MCF 10A (cell line): ENCODE results near the gene KANK4. TPM values are rescaled to one million over a fixed set of nuclear protein-coding genes. Genes with fewer than 3 reads are reported as not detected.

Experiments
- BruUV-seq: library from RNA; stranded (reverse); fragments of 400-500 nt; replicated peaks from 2 replicates; lab custom pipeline; 2021; lab: Mats Ljungman, UMichigan
- CTCF ChIA-PET: fragments of 300-600 bp; sonication (Branson Sonifier 250); formaldehyde crosslinking; extraction: SDS; loops from one replicate; lab custom pipeline; 2021; ENCODE audit warnings: antibody characterized with exemption, inconsistent platforms; lab: Yijun Ruan, JAX
- POLR2A ChIA-PET: fragments of 300-600, 350-650 bp; sonication (Branson Sonifier 250); formaldehyde crosslinking; extraction: SDS; loops from one replicate; lab custom pipeline; 2020; ENCODE audit warnings: antibody characterized with exemption, inconsistent platforms; lab: Yijun Ruan, JAX
- DNase-seq: peaks from one replicate; pipeline ENCODE4 v3.0.0-alpha.2; 2018; ENCODE audit not compliant: unreplicated experiment
- H3K27ac Mint-ChIP-seq: one replicate; pipeline ENCODE4 v1.8.0; 2022; ENCODE audit warnings: mild to moderate bottlenecking, low read depth, mixed read lengths; ENCODE audit not compliant: unreplicated experiment
- H3K27me3 Mint-ChIP-seq: one replicate; pipeline ENCODE4 v1.8.0; 2022; ENCODE audit warnings: mixed read lengths; ENCODE audit not compliant: insufficient read depth, unreplicated experiment
- H3K36me3 Mint-ChIP-seq: one replicate; pipeline ENCODE4 v1.8.0; 2022; ENCODE audit warnings: mild to moderate bottlenecking, moderate library complexity, mixed read lengths; ENCODE audit not compliant: insufficient read depth, unreplicated experiment
- H3K4me1 Mint-ChIP-seq: one replicate; pipeline ENCODE4 v1.8.0; 2022; ENCODE audit warnings: mixed read lengths; ENCODE audit not compliant: insufficient read depth, unreplicated experiment
- H3K4me3 Mint-ChIP-seq: one replicate; pipeline ENCODE4 v1.8.0; 2022; ENCODE audit warnings: mild to moderate bottlenecking, moderate library complexity, mixed read lengths; ENCODE audit not compliant: unreplicated experiment
- H3K9me3 Mint-ChIP-seq: one replicate; pipeline ENCODE4 v1.8.0; 2022; ENCODE audit warnings: mixed read lengths; ENCODE audit not compliant: unreplicated experiment
- intact Hi-C: fragments of 100-400 bp; cut with micrococcal nuclease; formaldehyde crosslinking; loops from 2 replicates; pipeline ENCODE4 v1.14.1; 2022
- total RNA-seq: library from RNA; stranded (reverse); gene quantifications from 2 replicates; pipeline ENCODE4 v1.2.3, GENCODE V29; 2022
- TF ChIP-seq, protein P1 (sequence below): fragments of 200-600 bp; IDR thresholded peaks from one replicate; pipeline ENCODE4 v1.8.0; 2022; ENCODE audit warnings: antibody characterized with exemption, mild to moderate bottlenecking; ENCODE audit not compliant: unreplicated experiment

KANK4 gene
- total RNA-seq, 1 experiment from 2014 or later, result 0.51 TPM

DNA sequence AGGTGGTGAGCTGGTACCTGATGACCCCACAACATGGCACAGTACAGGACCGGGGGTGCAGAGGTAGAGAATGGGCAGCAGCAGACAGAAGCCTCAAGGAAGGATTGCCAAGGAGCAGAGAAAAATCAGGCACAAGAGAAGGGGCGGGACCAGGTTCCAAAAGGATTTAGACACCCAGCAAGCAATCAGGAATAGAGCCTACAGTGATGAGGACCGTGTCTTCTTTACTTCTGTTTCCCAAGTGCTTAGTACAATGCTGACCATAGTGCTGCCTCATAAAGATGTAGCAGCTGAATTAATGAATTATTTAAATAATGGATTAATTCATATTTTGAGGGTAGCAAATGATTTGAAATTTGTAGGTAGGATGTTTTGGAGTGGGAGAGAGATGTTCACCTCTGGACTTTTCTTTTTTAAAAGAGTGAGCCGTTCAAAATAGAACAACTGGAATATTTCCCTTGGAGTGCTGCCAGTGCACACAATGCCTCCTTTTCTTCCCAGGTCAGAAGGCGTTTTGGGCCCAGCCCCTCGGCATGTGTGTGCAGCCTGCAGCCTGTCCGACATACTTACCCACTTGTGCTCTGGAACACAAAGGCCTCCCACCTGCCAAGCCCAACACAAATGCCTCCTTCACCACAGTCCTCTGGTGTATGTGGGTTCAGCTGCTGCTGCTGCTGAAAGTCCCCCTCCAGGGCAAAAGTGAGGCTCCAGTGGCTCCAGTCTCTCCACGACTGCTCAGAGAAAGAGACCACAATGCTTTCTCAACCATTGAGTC lies 19.6 kb downstream of the KANK4 start:
- Mint-ChIP-seq H3K9me3 (no peaks in the 10 kb centered on the region), H3K4me1 (peaks cover 11% of the 10 kb centered on the region), H3K27ac (no peak overlapping the region), H3K4me3 (no peak overlapping the region), H3K27me3 (no peaks in the 10 kb centered on the region), H3K36me3 (no peaks in the 10 kb centered on the region)
- intact Hi-C loops, result no loop called here
- no TSS peak for BruUV-seq
- TF ChIP-seq, protein P1, sequence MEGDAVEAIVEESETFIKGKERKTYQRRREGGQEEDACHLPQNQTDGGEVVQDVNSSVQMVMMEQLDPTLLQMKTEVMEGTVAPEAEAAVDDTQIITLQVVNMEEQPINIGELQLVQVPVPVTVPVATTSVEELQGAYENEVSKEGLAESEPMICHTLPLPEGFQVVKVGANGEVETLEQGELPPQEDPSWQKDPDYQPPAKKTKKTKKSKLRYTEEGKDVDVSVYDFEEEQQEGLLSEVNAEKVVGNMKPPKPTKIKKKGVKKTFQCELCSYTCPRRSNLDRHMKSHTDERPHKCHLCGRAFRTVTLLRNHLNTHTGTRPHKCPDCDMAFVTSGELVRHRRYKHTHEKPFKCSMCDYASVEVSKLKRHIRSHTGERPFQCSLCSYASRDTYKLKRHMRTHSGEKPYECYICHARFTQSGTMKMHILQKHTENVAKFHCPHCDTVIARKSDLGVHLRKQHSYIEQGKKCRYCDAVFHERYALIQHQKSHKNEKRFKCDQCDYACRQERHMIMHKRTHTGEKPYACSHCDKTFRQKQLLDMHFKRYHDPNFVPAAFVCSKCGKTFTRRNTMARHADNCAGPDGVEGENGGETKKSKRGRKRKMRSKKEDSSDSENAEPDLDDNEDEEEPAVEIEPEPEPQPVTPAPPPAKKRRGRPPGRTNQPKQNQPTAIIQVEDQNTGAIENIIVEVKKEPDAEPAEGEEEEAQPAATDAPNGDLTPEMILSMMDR, result no peak
- POLR2A ChIA-PET, result interaction anchor here (0.7 kb wide), 1 partner anchor 170 kb away, joined by 4 read pairs; no protein-coding TSS in a partner anchor
- peak; percentile 64 for DNase-seq
- CTCF ChIA-PET, result interaction anchor here (0.6 to 2.1 kb wide), 4 partner anchors 14 to 412 kb away, joined by 3 to 5 read pairs (median 3); no protein-coding TSS in a partner anchor

DNA sequence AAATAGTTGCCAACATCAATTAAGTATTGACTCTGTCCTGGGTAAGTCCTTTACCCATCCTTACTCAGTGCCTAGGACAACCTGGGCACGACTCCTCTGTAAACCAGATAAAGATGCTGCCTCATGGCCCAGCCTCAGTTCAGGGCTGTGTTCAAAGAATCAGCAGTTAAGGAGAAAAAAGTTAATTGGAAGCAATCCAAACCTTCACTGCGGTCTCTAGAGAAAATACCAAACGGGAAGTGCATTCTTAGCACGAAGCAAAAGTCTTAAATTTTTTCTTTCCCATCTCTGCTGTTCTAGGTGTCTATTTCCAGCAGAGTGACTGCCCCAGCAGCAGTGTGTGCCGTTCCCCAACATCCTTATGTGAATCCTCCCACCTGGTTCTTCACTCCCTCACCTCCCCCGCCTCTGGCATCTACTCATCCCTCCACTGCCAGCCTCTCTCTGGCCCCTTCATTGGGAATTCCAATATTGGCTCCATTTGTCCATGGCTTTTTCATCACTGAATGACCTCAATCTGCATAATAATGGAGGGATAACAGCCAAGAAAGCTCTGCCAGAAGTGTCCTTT lies 23.2 kb downstream of the KANK4 start:
- BruUV-seq, result no TSS peak
- TF ChIP-seq, protein P1, result no peak
- ChIA-PET CTCF (no interaction called here), POLR2A (interaction anchor here (1.3 kb wide), 1 partner anchor 140 kb away, joined by 4 read pairs; no protein-coding TSS in a partner anchor)
- Mint-ChIP-seq H3K27me3 (no peaks in the 10 kb centered on the region), H3K27ac (no peak overlapping the region), H3K4me3 (no peak overlapping the region), H3K36me3 (no peaks in the 10 kb centered on the region), H3K4me1 (peaks cover 11% of the 10 kb centered on the region), H3K9me3 (no peaks in the 10 kb centered on the region)
- intact Hi-C loops, result no loop called here
- DNase-seq, result peak; percentile 42

GRCh38 chr1:62294261-62294660 lies 25.0 kb downstream of the KANK4 start:
- Mint-ChIP-seq H3K27ac (no peak overlapping the region), H3K4me1 (peaks cover 11% of the 10 kb centered on the region), H3K9me3 (no peaks in the 10 kb centered on the region), H3K4me3 (no peak overlapping the region), H3K27me3 (no peaks in the 10 kb centered on the region), H3K36me3 (no peaks in the 10 kb centered on the region)
- intact Hi-C loops, result loop anchor here (1.0 kb wide), 1 partner anchor 113 kb away; no protein-coding TSS in a partner anchor
- ChIA-PET CTCF (interaction anchor here (0.9 to 1.6 kb wide), 2 partner anchors 11 to 106 kb away, joined by 3 read pairs; no protein-coding TSS in a partner anchor), POLR2A (no interaction called here)
- no TSS peak for BruUV-seq
- peak; percentile 55 for DNase-seq
- TF ChIP-seq, protein P1, result peak; percentile 23

DNA sequence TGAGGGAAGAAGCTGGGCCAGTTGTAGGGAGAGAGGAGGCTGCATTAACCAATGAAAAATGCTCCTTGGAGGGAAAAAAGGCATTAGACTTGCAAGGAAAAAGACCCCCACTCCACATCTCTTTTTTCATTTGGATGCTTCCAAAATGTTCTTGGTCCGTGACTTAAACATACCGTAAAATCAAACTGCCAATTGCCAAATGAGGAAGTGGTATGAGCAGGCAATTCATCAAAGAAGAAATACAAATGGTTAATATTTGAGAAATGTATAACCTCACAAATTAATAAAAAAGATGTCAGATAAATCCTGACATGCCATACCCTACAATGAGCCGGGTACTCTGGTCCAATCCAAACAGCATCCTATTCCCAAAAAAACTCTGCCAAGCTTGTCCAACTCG lies 30.6 kb downstream of the KANK4 start:
- POLR2A ChIA-PET, result no interaction called here
- TF ChIP-seq, protein P1, result no peak
- no peaks in the 10 kb centered on the region for H3K36me3 Mint-ChIP-seq
- no peak overlapping the region for H3K4me3 Mint-ChIP-seq
- no peak overlapping the region for H3K27ac Mint-ChIP-seq
- CTCF ChIA-PET, result interaction anchor here (0.5 kb wide), 1 partner anchor 120 kb away, joined by 3 read pairs; no protein-coding TSS in a partner anchor
- DNase-seq, result no peak
- no TSS peak for BruUV-seq
- intact Hi-C loops, result no loop called here
- no peaks in the 10 kb centered on the region for H3K27me3 Mint-ChIP-seq
- H3K9me3 Mint-ChIP-seq, result no peaks in the 10 kb centered on the region
- H3K4me1 Mint-ChIP-seq, result peaks cover 19% of the 10 kb centered on the region
